Jurkat, Clone E6-1 (cell line): ENCODE measurements around the gene TEKT5.
"Not testable (repeated sequence)": the region's sequence is repeated elsewhere in the genome, so short reads cannot be mapped to it uniquely, and the experiment has no call there.

Source experiments
- DNase-seq: peaks from one replicate; pipeline ENCODE4 v3.0.0-alpha.2; 2011; ENCODE audit warnings: low read depth, low spot score
- H3K4me3 ChIP-seq: 2 replicates; pipeline ENCODE4 v1.5.1; 2011; ENCODE audit warnings: mild to moderate bottlenecking, low read length, control low read depth, moderate library complexity

The TEKT5 gene

DNA sequence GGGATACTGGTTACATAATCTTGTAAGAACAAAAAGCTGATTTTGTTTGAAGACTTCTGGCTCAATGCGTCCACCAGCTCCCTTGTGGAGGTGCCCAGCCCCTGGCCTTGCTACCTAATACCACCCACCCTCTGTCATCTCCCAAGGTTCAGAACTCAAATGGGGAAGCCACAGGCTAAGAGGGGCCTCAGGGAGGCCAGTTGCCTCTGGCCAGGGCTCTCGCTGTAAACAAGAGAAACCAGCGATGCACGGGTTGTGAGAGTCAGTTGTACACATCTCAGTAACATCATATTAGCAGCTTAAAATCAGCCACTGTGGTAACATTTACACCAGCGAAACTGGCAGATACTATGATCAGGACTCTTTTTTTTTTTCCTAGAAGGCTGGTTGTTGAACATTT lies 6.0 kb downstream of the TEKT5 start:
- DNase-seq = no peak
- no peak overlapping the region for H3K4me3 ChIP-seq

- DNase-seq = no peak
These were observed 6.4 kb downstream of the TEKT5 start for GRCh38 chr16:10688291-10688690.

GRCh38 chr16:10685709-10686108 lies 9.0 kb downstream of the TEKT5 start:
- no peak overlapping the region for H3K4me3 ChIP-seq
- DNase-seq = no peak

More at GRCh38 chr16:10688291-10688690, 6.4 kb downstream of the TEKT5 start:
- H3K4me3 ChIP-seq = no peak overlapping the region

- DNase-seq = no peak
- no peak overlapping the region for H3K4me3 ChIP-seq
These were observed 10.1 kb downstream of the TEKT5 start for GRCh38 chr16:10684511-10685151.

DNA sequence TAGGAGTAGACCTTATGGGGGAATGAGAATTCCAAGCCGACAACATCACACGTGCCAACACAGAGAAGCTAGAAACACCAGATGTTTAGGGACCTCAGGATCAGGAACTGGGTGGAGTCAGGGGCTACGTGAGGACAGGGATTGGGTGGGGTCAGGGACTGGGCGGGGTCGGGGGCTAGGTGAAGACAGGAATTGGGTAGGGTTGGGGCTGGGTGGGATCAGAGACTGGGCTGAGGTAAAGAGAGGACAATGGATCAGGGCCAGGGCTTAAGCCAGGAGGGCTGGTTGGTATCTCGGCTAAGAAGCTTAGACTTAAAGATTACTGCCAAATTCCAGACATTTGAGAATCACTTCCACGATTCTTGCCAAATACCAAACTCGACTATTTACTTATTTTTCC lies 11.6 kb downstream of the TEKT5 start:
- no peak overlapping the region for H3K4me3 ChIP-seq
- DNase-seq = no peak

- DNase-seq = no peak
- H3K4me3 ChIP-seq = no peak overlapping the region
These were observed 12.1 kb downstream of the TEKT5 start for GRCh38 chr16:10682604-10683003.

DNA sequence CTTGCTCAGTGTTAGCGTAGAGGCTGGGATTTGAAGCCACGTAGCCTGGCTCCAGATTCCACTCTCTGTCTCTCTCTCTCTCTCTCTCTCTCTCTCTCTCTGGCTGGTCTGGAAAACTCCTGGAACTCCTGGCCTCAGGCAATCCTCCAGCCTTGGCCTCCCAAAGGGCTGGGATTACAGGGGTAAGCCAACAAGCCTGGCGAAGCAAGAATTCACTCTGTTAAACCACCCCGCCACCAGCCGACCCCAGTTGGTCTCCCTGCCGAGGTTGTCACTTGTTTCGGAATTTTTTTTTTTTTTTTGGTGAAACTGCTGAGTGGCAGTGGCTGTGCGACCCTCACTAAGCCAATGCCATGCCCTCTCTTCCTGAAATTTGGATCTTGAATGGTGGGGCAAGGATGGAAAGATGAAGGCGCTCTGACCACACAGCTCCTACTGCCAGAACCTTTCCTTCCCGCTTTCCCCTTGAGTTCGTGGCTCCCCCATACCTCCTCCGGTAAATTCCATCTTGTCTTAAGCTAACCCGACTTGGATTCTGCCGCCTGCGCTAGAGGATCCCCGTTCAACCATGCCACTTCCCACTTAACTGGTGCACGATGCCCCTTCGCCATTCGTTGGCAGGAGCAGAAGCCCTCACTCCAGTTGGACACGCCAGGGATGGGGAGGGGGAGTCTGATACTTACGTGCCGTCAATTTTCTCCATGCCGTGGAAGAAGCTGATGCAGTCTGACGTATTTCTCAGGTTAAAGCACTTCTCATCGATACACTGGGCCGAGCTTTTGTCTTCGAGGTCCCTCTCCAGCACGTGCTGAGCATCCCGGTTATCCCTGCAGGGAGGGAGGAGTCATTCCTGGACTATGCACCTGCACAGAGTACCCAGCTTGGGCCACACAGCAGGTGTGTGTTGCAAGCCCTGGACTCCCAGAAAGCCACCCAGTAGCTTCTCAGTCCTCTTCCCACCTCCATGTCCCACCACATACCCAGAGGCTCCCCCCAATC lies 13.1 kb downstream of the TEKT5 start:
- DNase-seq = no peak
- H3K4me3 ChIP-seq = no peak overlapping the region

DNA sequence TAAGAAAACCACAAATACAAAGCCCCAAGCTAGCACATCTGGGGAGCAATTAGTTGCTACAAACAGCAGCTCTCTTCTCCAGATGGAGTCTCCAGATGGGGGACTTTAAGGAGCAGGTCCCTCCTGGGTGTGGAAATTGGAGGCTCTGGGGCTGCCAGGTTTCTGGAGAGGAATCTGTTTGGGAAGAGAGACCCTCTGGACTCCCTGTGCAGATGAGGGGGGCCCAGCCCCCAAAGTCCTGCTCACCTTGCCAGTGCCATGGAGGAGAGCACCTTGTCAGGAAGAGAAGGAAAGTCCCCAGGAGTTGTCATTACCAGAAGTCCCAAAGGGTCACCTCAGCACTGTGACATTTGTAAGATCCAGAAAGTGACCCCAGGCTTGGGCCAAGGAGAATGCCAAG lies 14.8 kb downstream of the TEKT5 start:
- H3K4me3 ChIP-seq = no peak overlapping the region
- no peak for DNase-seq

GRCh38 chr16:10679441-10679840 lies 15.3 kb downstream of the TEKT5 start:
- not testable (repeated sequence) for H3K4me3 ChIP-seq, DNase-seq

DNA sequence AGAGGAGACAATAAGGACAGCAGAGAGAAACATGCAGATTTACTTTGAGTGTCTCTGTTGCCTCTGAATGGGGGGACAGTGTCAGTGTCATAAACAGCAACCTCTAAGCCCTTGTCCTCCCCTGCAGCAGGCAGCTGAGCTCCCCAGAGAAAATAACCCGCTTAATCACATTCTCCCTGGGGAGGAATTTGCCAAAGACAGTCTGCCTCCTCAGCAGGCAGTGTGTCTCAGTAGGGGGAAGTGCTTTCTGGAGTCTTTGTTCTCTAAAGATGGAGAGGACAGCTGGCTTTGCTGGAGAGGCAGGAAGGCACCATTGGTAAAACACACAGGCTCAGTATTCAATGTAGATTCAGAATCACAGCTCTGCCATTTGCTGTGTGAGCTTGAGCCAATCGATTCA lies 16.1 kb downstream of the TEKT5 start:
- no peak for DNase-seq
- no peak overlapping the region for H3K4me3 ChIP-seq

GRCh38 chr16:10676284-10676683 lies 18.4 kb downstream of the TEKT5 start:
- no peak for DNase-seq

GRCh38 chr16:10675861-10676260 lies 18.9 kb downstream of the TEKT5 start:
- no peak for DNase-seq
- no peak overlapping the region for H3K4me3 ChIP-seq

More at GRCh38 chr16:10676284-10676683, 18.4 kb downstream of the TEKT5 start:
- no peak overlapping the region for H3K4me3 ChIP-seq

DNA sequence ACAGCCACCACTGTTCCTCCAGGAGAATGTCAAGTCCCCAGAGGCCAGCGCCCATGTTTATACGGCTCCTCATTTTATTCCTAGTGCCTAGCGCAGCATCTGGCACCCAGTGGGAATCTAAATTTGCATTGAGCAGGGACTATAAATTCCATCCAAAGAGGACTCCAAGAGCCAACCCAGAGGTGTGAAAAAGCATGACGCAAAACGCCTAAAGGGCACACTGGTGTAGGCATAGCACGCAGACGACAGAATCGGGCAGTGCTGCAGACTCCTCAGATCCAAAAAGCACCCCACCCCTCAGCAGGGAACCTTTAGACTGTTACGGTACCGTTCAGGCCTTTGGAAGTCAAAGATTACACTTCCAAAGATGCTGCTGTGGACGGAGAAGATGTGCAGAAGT lies 19.5 kb downstream of the TEKT5 start:
- H3K4me3 ChIP-seq = no peak overlapping the region
- DNase-seq = no peak

DNA sequence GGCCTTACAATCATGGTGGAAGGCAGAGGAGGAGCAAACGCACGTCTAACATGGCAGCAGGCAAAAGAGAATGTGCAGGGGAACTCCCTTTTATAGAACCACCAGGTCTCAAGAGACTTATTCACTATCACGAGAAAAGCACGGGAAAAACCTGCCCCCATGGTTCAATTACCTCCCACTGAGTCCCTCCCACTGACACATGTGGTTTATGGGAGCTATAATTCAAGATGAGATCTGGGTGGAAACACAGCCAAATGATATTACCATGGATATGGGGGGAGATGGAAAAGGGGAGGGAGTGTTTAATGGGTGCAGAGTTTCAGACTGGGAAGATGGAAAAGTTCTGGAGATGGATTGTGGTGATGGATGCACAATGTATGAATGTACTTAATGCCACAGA lies 23.0 kb downstream of the TEKT5 start:
- DNase-seq = no peak
- H3K4me3 ChIP-seq = no peak overlapping the region

GRCh38 chr16:10669791-10670190 lies 24.9 kb downstream of the TEKT5 start:
- no peak for DNase-seq

GRCh38 chr16:10668322-10669045 lies 26.2 kb downstream of the TEKT5 start:
- no peak overlapping the region for H3K4me3 ChIP-seq
- DNase-seq = no peak

More at GRCh38 chr16:10669791-10670190, 24.9 kb downstream of the TEKT5 start:
- no peak overlapping the region for H3K4me3 ChIP-seq

GRCh38 chr16:10667239-10667638 lies 27.5 kb downstream of the TEKT5 start:
- no peak overlapping the region for H3K4me3 ChIP-seq
- no peak for DNase-seq

GRCh38 chr16:10666291-10666690 lies 28.4 kb downstream of the TEKT5 start:
- no peak overlapping the region for H3K4me3 ChIP-seq
- no peak for DNase-seq

DNA sequence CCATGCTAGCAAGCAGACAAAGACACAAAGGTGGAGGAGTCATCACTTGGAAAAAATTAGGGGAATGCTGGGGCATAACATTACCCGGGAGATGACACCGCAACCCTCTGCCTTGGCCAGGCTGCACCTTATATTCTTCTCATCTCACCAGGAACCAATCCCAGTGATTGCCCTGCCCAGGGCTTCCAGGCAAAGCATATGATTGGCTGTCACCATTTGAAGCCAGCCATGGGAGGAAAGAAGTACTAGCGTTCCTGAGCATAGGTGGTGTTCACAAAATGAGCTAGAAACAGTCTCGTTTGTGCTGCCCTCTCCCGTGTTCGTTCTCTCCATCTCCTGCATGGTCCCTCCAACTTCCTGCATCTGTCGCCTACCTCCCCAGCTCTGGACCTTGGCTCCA lies 29.6 kb downstream of the TEKT5 start:
- H3K4me3 ChIP-seq = no peak overlapping the region
- DNase-seq = no peak

GRCh38 chr16:10664720-10665126 lies 30.0 kb downstream of the TEKT5 start:
- no peak overlapping the region for H3K4me3 ChIP-seq
- DNase-seq = no peak
